Mesothelial cell of epicardium (in vitro differentiated cells): ENCODE results near the gene LRRC8D. TPM values are rescaled to one million over a fixed set of nuclear protein-coding genes. Genes with fewer than 3 reads are reported as not detected.

Experiments used
- DNase-seq, 2 experiments: peaks; one replicate each; pipeline ENCODE4 v3.0.0; 2021; ENCODE audit warnings: low spot score in 2 of 2; ENCODE audit not compliant: unreplicated experiment in 2 of 2
- H3K27ac Mint-ChIP-seq: 2 replicates; pipeline ENCODE4 v1.8.0; 2021; ENCODE audit warnings: mixed read lengths
- H3K27me3 Mint-ChIP-seq: 2 replicates; pipeline ENCODE4 v1.8.0; 2021; ENCODE audit warnings: low read depth, mixed read lengths
- H3K36me3 Mint-ChIP-seq: 2 replicates; pipeline ENCODE4 v1.8.0; 2021; ENCODE audit warnings: mixed read lengths
- H3K4me1 Mint-ChIP-seq: 2 replicates; pipeline ENCODE4 v1.8.0; 2021; ENCODE audit warnings: mixed read lengths
- H3K4me3 Mint-ChIP-seq: 2 replicates; pipeline ENCODE4 v1.8.0; 2021; ENCODE audit warnings: mild to moderate bottlenecking, moderate library complexity, mixed read lengths
- H3K9me3 Mint-ChIP-seq: 2 replicates; pipeline ENCODE4 v1.8.0; 2021; ENCODE audit warnings: mixed read lengths
- CTCF ChIP-seq: fragments of 200-600 bp; sonication (generic); IDR thresholded peaks from one replicate; pipeline ENCODE4 v1.5.0; 2021; ENCODE audit warnings: antibody characterized with exemption; ENCODE audit not compliant: unreplicated experiment
- total RNA-seq: library from RNA; stranded (reverse); gene quantifications from 3 replicates; pipeline ENCODE4 v1.2.1, GENCODE V29; 2021

The LRRC8D gene
- total RNA-seq, 1 donor from 2014 or later, result 22.6 TPM

GRCh38 chr1:89806616-89807015 is 14.2 kb upstream of the LRRC8D start:
- TF ChIP-seq CTCF, result no peak
- Mint-ChIP-seq H3K9me3 (no peaks in the 10 kb centered on the region), H3K4me3 (no peak overlapping the region), H3K27ac (no peak overlapping the region), H3K4me1 (peaks cover 3% of the 10 kb centered on the region), H3K36me3 (no peaks in the 10 kb centered on the region), H3K27me3 (no peaks in the 10 kb centered on the region)
- no peak for DNase-seq

GRCh38 chr1:89807503-89807902 is 13.3 kb upstream of the LRRC8D start:
- H3K36me3 Mint-ChIP-seq, result no peaks in the 10 kb centered on the region
- H3K27me3 Mint-ChIP-seq, result no peaks in the 10 kb centered on the region
- TF ChIP-seq CTCF, result no peak
- H3K4me3 Mint-ChIP-seq, result no peak overlapping the region
- no peak for DNase-seq
- H3K27ac Mint-ChIP-seq, result no peak overlapping the region
- H3K9me3 Mint-ChIP-seq, result no peaks in the 10 kb centered on the region
- peaks cover 3% of the 10 kb centered on the region for H3K4me1 Mint-ChIP-seq

GRCh38 chr1:89807983-89808382 is 12.8 kb upstream of the LRRC8D start:
- peaks cover 5% of the 10 kb centered on the region for H3K4me1 Mint-ChIP-seq
- no peak for TF ChIP-seq CTCF

GRCh38 chr1:89808441-89809117 is 12.3 kb upstream of the LRRC8D start:
- H3K27ac Mint-ChIP-seq, result no peak overlapping the region
- H3K4me1 Mint-ChIP-seq, result peaks cover 8% of the 10 kb centered on the region
- DNase-seq, result no peak
- H3K36me3 Mint-ChIP-seq, result no peaks in the 10 kb centered on the region
- H3K4me3 Mint-ChIP-seq, result no peak overlapping the region
- TF ChIP-seq CTCF, result no peak
- H3K9me3 Mint-ChIP-seq, result no peaks in the 10 kb centered on the region
- no peaks in the 10 kb centered on the region for H3K27me3 Mint-ChIP-seq

More at GRCh38 chr1:89807983-89808382, 12.8 kb upstream of the LRRC8D start:
- no peak for DNase-seq
- Mint-ChIP-seq H3K27me3 (no peaks in the 10 kb centered on the region), H3K4me3 (no peak overlapping the region), H3K9me3 (no peaks in the 10 kb centered on the region), H3K36me3 (no peaks in the 10 kb centered on the region), H3K27ac (no peak overlapping the region)

- Mint-ChIP-seq H3K9me3 (no peaks in the 10 kb centered on the region), H3K36me3 (no peaks in the 10 kb centered on the region), H3K4me3 (no peak overlapping the region), H3K27me3 (no peaks in the 10 kb centered on the region), H3K4me1 (peaks cover 8% of the 10 kb centered on the region), H3K27ac (no peak overlapping the region)
- no peak for TF ChIP-seq CTCF
- no peak for DNase-seq
Observed at GRCh38 chr1:89809556-89809955, 11.3 kb upstream of the LRRC8D start.
